Neuronal stem cell (in vitro differentiated cells): ENCODE measurements around the gene KIAA1755.

ENCODE experiments used
- DNase-seq: peaks from one replicate; pipeline ENCODE4 v3.0.0-alpha.2; 2013; ENCODE audit warnings: low spot score
- H2AFZ ChIP-seq: one replicate; pipeline ENCODE4 v1.6.1; 2013; ENCODE audit warnings: mild to moderate bottlenecking, low read length, inconsistent platforms
- H2AK5ac ChIP-seq: 2 replicates; pipeline ENCODE4 v1.6.1; 2013; ENCODE audit warnings: low read depth, mild to moderate bottlenecking, inconsistent platforms, low read length, moderate library complexity, mixed read lengths
- H2BK120ac ChIP-seq: 2 replicates; pipeline ENCODE4 v1.6.1; 2013; ENCODE audit warnings: low read depth, mild to moderate bottlenecking, inconsistent platforms, low read length, moderate library complexity, mixed read lengths
- H2BK12ac ChIP-seq: one replicate; pipeline ENCODE4 v1.6.1; 2013; ENCODE audit warnings: low read length, inconsistent platforms
- H2BK15ac ChIP-seq: 2 replicates; pipeline ENCODE4 v1.6.1; 2013; ENCODE audit warnings: mild to moderate bottlenecking, low read length, inconsistent platforms, mixed read lengths
- H2BK5ac ChIP-seq: one replicate; pipeline ENCODE4 v1.6.1; 2013; ENCODE audit warnings: inconsistent platforms, mild to moderate bottlenecking, low read length, moderate library complexity
- H3K14ac ChIP-seq: one replicate; pipeline ENCODE4 v1.6.1; 2013; ENCODE audit warnings: low read length, inconsistent platforms
- H3K18ac ChIP-seq: 2 replicates; pipeline ENCODE4 v1.6.1; 2013; ENCODE audit warnings: low read length, inconsistent platforms
- H3K23ac ChIP-seq: 2 replicates; pipeline ENCODE4 v1.6.1; 2013; ENCODE audit warnings: low read depth, mild to moderate bottlenecking, mixed read lengths, low read length, inconsistent platforms; ENCODE audit not compliant: poor library complexity
- H3K27ac ChIP-seq: replicated peaks from 3 replicates; pipeline ENCODE4 v1.5.1; 2013; ENCODE audit warnings: low read length, inconsistent platforms
- H3K27me3 ChIP-seq, 3 experiments: 2 replicates each; pipeline ENCODE4 v1.6.1; 2013; ENCODE audit warnings: low read length in 3 of 3, mild to moderate bottlenecking in 2 of 3, inconsistent platforms in 1 of 3, low read depth in 1 of 3, mixed read lengths in 1 of 3, moderate library complexity in 1 of 3; ENCODE audit not compliant: control insufficient read depth in 3 of 3, insufficient read depth in 3 of 3
- H3K36me3 ChIP-seq, 2 donors: replicated peaks in 1 of 2; 2 replicates each; pipeline ENCODE4 v1.6.1; 2013; ENCODE audit warnings: low read length in 2 of 2; ENCODE audit not compliant: control insufficient read depth in 2 of 2, insufficient read depth in 2 of 2
- H3K4ac ChIP-seq: 2 replicates; pipeline ENCODE4 v1.6.1; 2013; ENCODE audit warnings: inconsistent platforms, mild to moderate bottlenecking, low read length, moderate library complexity
- H3K4me1 ChIP-seq, 2 donors: 1 replicate in 1 of 2; 2 replicates in 1 of 2; pipeline ENCODE4 v1.6.1; 2013; ENCODE audit warnings: low read length in 2 of 2, low read depth in 1 of 2; ENCODE audit not compliant: control insufficient read depth in 2 of 2, insufficient read depth in 1 of 2
- H3K4me2 ChIP-seq: one replicate; pipeline ENCODE4 v1.6.1; 2013; ENCODE audit warnings: mild to moderate bottlenecking, low read length, inconsistent platforms; ENCODE audit not compliant: insufficient read depth, poor library complexity, severe bottlenecking
- H3K4me3 ChIP-seq, 2 donors: 2 replicates each; pipeline ENCODE4 v1.5.1; 2013; ENCODE audit warnings: low read length in 2 of 2, mild to moderate bottlenecking in 2 of 2, inconsistent platforms in 1 of 2, moderate library complexity in 1 of 2
- H3K79me1 ChIP-seq: one replicate; pipeline ENCODE4 v1.6.1; 2013; ENCODE audit warnings: low read depth, mild to moderate bottlenecking, inconsistent platforms, low read length, moderate library complexity
- H3K9ac ChIP-seq: one replicate; pipeline ENCODE4 v1.6.1; 2013; ENCODE audit warnings: mild to moderate bottlenecking, low read depth, low read length, inconsistent platforms; ENCODE audit not compliant: poor library complexity
- H3K9me3 ChIP-seq, 2 donors: replicated peaks in 1 of 2; 2 replicates each; pipeline versions ENCODE3 to v1.6.1; 2013; ENCODE audit warnings: low read length in 2 of 2, mild to moderate bottlenecking in 2 of 2, inconsistent platforms in 1 of 2, low read depth in 1 of 2, mixed read lengths in 1 of 2, moderate library complexity in 1 of 2; ENCODE audit not compliant: control insufficient read depth in 2 of 2, insufficient read depth in 1 of 2
- H4K8ac ChIP-seq: one replicate; pipeline ENCODE4 v1.6.1; 2013; ENCODE audit warnings: low read depth, mild to moderate bottlenecking, inconsistent platforms, low read length, moderate library complexity
- H4K91ac ChIP-seq: one replicate; pipeline ENCODE4 v1.6.1; 2013; ENCODE audit warnings: low read length, low read depth, mild to moderate bottlenecking, inconsistent platforms; ENCODE audit not compliant: poor library complexity
- WGBS, 2 donors: extraction: QIAGEN DNeasy Blood & Tissue Kit; methylation state at CpG; one replicate each; pipeline ENCODE4 v1.1.7; 2013; ENCODE audit warnings: missing lambda C conversion rate in 2 of 2, mixed read lengths in 1 of 2; ENCODE audit not compliant: insufficient read length in 2 of 2, insufficient replicate concordance in 1 of 2; ENCODE audit errors: extremely low coverage in 2 of 2; 5-methylcytosine and 5-hydroxymethylcytosine counted together

The KIAA1755 gene

GRCh38 chr20:38267901-38268514 lies 7.5 kb upstream of the KIAA1755 start:
- no CpG with 5 or more reads among the region's 5 CpGs for WGBS, 2 donors
- Histone ChIP-seq H2BK15ac (no peak overlapping the region), H3K27me3 (peaks cover 0 to 2% (median 0%) of the 10 kb centered on the region in 3 experiments), H3K23ac (no peak overlapping the region), H3K27ac (no peak overlapping the region), H3K79me1 (no peaks in the 10 kb centered on the region), H3K18ac (no peak overlapping the region), H3K36me3 (no peaks in the 10 kb centered on the region), H2AFZ (no peak overlapping the region), H2AK5ac (no peak overlapping the region), H3K9me3 (no peaks in the 10 kb centered on the region), H4K8ac (no peak overlapping the region), H3K4me1 (no peaks in the 10 kb centered on the region), H3K4me2 (no peak overlapping the region), H3K9ac (no peak overlapping the region), H3K14ac (no peak overlapping the region), H2BK120ac (no peak overlapping the region), H2BK12ac (no peak overlapping the region), H3K4ac (no peak overlapping the region), H2BK5ac (no peak overlapping the region), H3K4me3 (no peak overlapping the region), H4K91ac (no peak overlapping the region)
- no peak for DNase-seq

- no peak overlapping the region for H4K91ac ChIP-seq
- no peaks in the 10 kb centered on the region for H3K9me3 ChIP-seq
- H3K4me1 ChIP-seq: no peaks in the 10 kb centered on the region
- H3K4me2 ChIP-seq: no peak overlapping the region
- H3K4ac ChIP-seq: no peak overlapping the region
- no peak for DNase-seq
- no peak overlapping the region for H2BK15ac ChIP-seq
- no peak overlapping the region for H2AFZ ChIP-seq
- no peak overlapping the region for H3K4me3 ChIP-seq
- no peaks in the 10 kb centered on the region for H3K79me1 ChIP-seq
- H2BK5ac ChIP-seq: no peak overlapping the region
- no peak overlapping the region for H3K27ac ChIP-seq
- no peak overlapping the region for H3K9ac ChIP-seq
- H3K27me3 ChIP-seq: peaks cover 0 to 8% (median 0%) of the 10 kb centered on the region in 3 experiments
- no peak overlapping the region for H3K23ac ChIP-seq
- H3K14ac ChIP-seq: no peak overlapping the region
- no peak overlapping the region for H2BK12ac ChIP-seq
- no peak overlapping the region for H3K18ac ChIP-seq
- H4K8ac ChIP-seq: no peak overlapping the region
- WGBS, 2 donors: no CpG with 5 or more reads among the region's 2 CpGs
- H2AK5ac ChIP-seq: no peak overlapping the region
- no peaks in the 10 kb centered on the region for H3K36me3 ChIP-seq
- no peak overlapping the region for H2BK120ac ChIP-seq
Observed at GRCh38 chr20:38267296-38267695, 6.8 kb upstream of the KIAA1755 start.

- Histone ChIP-seq H2BK12ac (no peak overlapping the region), H3K9ac (no peak overlapping the region), H3K9me3 (no peaks in the 10 kb centered on the region), H2BK5ac (no peak overlapping the region), H3K18ac (no peak overlapping the region), H2BK120ac (no peak overlapping the region), H4K8ac (no peak overlapping the region), H3K27ac (no peak overlapping the region), H3K79me1 (no peaks in the 10 kb centered on the region), H2AFZ (no peak overlapping the region), H3K14ac (no peak overlapping the region), H3K36me3 (no peaks in the 10 kb centered on the region), H4K91ac (no peak overlapping the region), H3K27me3 (peaks cover 0 to 12% (median 0%) of the 10 kb centered on the region in 3 experiments), H3K4ac (no peak overlapping the region), H3K4me2 (no peak overlapping the region), H3K23ac (no peak overlapping the region), H2BK15ac (no peak overlapping the region), H3K4me1 (no peaks in the 10 kb centered on the region), H3K4me3 (no peak overlapping the region), H2AK5ac (no peak overlapping the region)
- DNase-seq: no peak
- WGBS, 2 donors: no CpG with 5 or more reads among the region's 2 CpGs
Observed at GRCh38 chr20:38266426-38266825, 5.9 kb upstream of the KIAA1755 start.

- Histone ChIP-seq H3K79me1 (no peaks in the 10 kb centered on the region), H3K27ac (no peak overlapping the region), H2AFZ (no peak overlapping the region), H2AK5ac (no peak overlapping the region), H3K9ac (no peak overlapping the region), H4K8ac (no peak overlapping the region), H3K23ac (no peak overlapping the region), H3K4ac (no peak overlapping the region), H3K14ac (no peak overlapping the region), H2BK5ac (no peak overlapping the region), H2BK120ac (no peak overlapping the region), H3K36me3 (no peaks in the 10 kb centered on the region), H3K18ac (no peak overlapping the region), H2BK15ac (no peak overlapping the region), H3K9me3 (no peaks in the 10 kb centered on the region), H3K4me1 (peaks cover 0 to 4% of the 10 kb centered on the region in 2 donors), H3K4me3 (no peak overlapping the region), H2BK12ac (no peak overlapping the region), H3K4me2 (no peak overlapping the region), H4K91ac (no peak overlapping the region), H3K27me3 (peaks cover 0 to 43% (median 7%) of the 10 kb centered on the region in 3 experiments)
- WGBS, 2 donors: no CpG with 5 or more reads among the region's 6 CpGs
- no peak for DNase-seq
Observed at GRCh38 chr20:38262931-38263330, 2.4 kb upstream of the KIAA1755 start.
